ENCODE results near the gene SSNA1.

GRCh38 chr9:137219757-137220316 is 31.4 kb downstream of the SSNA1 start:
- TF ChIP-seq CTCF (IDR thresholded peaks at IDR 0.05) (no peak), POLR2A (IDR thresholded peaks at IDR 0.05; ENCODE audit: low read depth) (no peak)
